ENCODE data around the gene KCNT2.

The KCNT2 gene

DNA sequence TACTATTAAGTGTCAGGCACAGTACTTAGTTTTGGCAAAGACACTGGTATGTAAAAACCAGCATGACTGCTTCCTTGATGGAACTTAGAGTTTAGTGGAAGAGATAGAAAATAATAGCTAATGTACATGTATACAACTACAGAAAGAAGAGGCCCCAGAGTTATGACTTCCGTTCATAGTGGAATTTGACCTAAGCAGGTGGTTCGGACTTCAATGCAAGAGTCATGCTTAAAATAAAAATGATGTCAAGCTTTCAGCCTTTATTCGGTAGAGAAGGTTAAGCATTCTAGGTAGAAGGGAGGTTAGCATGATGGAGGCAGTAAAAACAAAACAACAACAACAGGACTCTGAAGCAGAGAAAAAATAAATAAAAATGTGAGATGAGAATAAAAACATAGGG lies 165.9 kb downstream of the KCNT2 start:
- no peak for DNase-seq

DNA sequence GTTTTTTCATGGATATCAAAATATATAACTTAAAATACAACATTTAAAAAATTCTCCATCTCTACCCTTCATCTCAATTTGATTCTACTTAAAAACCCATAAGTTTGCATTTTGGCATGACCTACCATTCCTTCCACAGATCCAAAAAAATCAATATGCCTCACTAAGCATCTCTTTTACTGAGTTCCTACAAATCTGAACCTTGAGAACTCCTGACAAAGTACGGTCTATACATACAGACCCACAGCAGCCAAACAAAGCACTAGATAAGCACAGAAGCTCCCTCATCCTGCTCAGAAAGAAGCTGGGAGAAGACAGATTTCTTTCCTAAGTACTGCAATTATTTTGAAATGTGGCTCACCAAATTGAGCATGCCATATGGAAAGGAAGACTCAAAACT lies 167.5 kb downstream of the KCNT2 start:
- no peak for DNase-seq

DNA sequence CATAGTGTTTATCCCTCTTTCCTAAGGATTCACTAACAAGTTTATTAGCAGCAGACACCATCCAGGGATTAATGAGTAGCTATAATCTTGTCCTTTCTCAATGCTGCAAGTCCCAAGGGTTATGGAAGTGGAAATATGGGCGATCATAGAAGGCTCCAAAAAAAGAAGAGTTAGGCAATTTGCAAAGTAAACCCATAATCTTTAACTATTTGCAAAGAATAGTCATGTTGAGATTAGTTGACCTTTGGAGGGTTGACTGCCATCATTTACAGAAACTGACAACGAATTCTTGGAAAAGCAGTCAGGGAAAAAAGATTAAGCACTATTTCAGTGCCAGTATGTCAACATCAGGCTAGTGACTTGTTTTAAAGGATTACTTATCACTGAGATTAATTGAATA lies 169.9 kb downstream of the KCNT2 start:
- DNase-seq: no peak

DNA sequence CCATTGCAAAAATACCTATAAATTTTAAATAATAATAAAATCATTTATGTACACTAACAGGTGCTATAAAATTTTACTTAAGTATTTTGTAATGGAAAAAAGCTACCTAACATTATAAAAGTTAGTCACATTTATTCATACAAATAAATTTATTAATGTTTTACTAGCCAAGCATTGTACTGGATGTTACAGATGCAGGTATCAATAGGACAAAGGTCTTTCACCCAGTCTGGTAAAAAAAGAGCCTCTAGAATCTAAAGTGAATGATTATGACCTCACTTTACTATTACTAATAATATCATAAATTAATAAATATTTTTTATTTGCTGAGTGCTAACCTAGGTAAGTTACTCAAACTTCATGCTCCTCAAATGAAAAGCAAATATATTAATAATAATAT lies 170.6 kb downstream of the KCNT2 start:
- DNase-seq: no peak

DNA sequence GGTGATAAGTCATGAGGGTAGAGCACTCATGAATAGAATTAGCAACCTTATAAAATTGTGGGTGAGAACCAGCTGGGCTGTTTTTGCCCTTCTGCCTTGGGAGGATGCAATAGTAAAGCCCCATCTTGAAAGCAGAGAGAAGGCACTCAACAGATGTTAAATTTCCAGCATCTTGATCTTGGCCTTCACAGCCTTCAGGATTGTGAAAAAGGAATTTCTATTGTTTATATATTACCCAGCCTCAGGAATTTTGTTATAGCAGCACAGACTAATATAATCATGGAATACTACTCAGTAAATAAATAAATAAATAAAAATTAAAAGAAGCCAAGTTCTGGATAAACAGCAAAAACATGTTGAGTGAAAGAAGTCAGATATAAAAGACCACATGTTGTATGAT lies 175.2 kb downstream of the KCNT2 start:
- DNase-seq: no peak

DNA sequence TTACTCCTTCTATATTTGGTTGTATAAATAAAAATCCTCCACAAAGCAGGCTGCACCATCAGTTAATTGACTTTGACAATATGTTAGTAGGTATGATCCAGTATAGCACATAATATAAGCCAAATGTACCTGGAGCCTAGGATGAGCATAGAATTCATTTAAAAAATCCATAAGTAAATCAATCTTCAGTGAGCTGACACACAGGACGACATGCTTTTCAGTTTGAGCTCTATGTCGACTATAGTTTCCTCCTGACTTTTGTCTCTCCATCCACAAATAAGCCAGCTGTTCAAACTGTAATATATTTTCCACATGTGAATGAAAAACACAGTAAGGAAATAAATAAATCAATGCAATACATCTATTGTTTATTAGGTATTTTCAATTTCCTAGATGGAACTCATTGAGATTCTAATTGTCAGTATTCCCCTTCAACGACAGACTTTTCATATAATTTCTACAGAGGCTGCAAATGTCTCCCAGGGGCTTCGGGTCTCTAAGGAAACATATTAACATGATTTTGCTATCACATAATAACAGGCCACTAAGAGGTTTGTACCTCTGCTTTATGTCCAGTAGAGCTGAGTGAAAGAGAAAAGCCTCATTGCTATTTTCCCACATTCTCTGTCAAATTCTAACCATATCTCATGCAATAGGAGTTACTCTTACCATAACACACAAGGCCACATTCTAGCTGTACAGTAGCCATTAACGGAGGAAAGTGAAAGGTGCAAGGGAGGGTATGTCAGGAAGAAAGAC lies 180.1 kb downstream of the KCNT2 start:
- no peak for DNase-seq

DNA sequence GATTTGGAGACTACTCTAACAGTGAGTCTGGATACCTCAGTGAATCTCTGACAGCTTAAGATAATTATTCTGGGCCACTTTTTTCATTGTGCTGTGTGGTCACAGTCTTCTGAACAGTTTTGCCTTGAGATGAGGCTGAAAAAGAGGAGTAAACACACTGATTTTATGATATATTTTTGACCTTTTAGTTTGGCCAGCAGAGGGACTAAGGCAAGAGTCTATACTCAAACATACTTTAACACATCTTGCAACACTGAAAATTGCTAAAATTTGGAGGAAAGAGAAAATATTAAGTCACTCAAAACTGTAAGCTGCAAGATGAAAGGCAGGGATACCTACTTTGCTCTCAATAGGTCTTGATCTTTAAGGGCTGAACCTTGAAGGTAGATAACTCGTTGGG lies 182.7 kb downstream of the KCNT2 start:
- no peak for DNase-seq

DNA sequence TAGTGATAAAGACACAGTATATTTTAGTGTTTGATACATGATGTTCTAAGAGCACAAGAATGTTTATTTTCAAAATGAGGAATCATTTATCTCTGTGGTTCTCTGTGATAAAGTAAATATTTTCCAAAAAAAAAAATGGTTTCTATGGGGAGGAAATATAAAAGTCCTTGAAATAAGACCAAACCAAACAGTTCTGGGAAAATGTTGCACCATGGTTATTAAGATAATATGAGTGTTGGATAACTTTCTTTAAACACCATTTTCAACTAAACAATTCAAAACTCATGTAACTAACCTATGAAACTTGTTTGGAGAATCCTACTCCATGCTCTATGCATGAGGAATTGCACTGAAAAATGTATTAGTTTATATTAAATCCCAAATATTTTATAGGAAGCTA lies 184.6 kb downstream of the KCNT2 start:
- DNase-seq: no peak

DNA sequence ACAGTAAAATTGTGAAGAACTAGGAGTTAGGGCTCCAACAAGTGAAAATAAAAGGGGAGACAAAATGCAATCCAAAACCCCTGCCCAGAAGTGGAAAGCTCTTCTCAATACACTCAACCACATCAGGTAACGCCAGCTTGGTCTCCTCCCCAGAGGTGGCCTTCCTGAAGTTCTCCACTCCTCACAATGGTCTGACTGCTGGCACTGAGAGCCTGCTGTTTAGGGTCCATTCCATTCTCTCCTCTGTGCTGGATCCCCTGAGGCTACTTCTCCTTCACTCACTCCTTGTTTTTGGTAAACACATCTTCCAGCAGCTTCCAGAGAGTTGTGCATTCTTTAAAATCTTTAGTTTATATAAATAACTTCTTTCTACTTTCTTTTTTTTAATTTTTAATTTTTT lies 189.5 kb downstream of the KCNT2 start:
- DNase-seq: no peak

DNA sequence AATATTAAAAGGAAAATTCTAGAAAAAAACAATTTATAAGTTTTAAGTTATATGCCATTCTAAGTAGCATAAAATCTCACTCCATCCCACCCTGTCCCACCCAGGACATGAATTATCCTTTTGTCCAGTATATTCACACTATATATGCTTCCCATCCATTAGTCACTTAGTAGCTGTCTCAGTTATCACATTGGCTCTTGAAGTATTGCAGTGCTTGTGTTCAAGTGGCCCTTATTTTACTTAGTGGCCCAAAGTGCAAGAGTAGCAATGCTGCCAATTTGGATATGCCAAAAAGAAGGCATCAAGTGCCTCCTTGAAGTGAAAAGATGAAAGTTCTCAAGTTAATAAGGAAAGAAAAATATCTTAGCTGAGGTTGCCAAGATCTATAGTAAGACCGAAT lies 192.3 kb downstream of the KCNT2 start:
- DNase-seq: no peak

DNA sequence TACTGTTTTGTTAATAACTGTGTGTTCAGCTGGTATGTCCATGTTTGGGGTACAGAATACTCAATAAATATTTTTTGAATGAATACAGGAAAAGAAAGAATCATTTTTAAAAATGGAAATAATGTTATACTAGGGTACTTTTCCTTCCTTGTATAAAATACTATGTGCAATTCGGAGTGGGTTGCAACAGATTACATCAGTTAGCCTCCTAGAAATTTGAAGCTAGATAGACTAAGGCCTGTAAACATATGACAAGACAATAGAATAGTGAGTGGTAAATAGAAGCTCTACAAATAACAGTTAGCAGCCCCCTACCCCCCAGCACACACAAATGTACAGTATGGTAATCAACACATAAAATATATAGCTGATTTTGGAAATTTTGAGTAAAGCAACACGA lies 195.9 kb downstream of the KCNT2 start:
- no peak for DNase-seq

DNA sequence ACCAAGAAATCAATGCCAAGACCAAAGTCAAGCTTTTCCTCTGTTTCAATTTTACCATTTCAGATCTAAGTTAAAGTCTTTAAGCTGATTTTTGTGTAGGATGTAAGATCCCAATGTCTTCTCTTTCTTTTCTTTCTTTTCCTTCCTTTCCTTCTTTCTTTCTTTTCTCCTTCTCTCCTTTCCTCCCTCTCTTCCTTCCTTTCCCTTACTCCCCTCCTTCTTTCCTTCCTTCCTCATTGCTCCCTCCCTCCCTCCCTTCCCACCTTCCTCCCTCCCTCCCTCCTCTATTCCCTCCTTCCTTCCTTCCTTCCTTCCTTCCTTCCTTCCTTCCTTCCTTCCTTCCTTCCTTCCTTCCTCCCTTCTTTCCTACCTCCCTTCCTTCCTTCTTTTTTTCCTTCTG lies 197.5 kb downstream of the KCNT2 start:
- no peak for DNase-seq

DNA sequence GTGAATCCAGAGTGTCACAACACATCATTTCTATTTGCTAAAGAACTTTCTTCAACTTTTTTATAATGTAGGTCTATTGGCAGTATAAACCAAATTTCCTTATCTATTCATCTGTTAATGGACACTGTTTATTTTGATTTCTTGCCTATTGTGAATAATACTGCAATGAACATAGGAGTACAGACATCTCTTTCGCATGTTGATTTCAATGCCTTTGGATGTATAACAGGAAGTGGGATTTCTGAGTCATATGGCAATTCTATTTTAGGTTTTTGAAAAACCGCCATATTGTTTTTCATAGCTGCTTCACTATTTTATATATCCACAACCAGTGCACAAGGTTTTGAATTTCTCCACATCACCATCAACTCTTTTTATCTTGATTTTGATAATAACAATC lies 198.7 kb downstream of the KCNT2 start:
- DNase-seq: no peak

DNA sequence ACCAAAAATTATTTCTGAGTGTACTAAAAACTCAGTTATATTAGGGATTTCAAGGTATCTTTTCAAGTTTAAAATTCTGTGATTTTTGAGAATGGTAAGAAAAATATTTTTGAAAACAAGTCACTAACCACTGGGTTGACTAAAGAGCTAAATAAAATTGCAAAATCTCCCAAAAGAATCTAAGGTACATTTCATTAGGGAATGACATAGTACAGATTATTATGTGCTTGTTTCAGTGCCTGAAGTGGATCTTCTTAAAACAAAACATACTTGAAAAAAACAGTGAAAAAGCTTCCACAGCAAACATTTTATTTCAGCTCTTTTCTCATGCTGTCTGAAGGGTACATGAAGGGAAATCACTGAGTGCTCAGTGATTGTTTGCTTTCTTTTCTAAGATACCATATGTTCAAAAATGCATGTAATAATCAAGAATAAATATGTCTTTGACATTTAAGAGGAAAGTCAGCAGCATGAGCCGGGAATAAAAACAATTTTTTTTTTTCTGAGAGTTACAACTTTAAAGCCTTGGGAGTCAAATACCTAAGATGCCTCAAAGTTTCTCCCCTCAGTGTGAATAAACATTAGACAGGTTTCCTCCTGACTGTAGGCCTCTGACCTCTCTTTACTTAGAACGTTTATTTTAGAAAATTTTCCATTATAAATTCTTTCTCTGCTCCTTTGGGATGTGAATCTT lies 200.7 kb downstream of the KCNT2 start:
- DNase-seq: no peak

DNA sequence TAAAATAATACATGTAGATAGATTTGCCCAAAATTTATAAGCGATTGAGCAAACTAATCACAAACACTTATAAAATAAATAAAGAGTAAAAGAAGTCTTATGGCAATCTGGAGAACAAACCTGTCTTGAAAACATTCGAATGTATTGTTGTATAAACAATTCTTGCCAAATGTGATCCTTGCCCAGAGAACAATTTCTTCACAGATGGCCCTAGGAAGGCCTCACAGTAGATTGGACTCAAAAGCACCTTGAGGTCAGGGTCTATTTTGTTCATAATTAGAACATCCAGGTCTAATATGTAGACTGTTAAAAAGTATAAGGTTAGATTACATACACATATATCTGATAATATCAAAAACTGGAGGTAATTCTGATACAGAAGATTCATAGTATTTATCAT lies 202.4 kb downstream of the KCNT2 start:
- no peak for DNase-seq

DNA sequence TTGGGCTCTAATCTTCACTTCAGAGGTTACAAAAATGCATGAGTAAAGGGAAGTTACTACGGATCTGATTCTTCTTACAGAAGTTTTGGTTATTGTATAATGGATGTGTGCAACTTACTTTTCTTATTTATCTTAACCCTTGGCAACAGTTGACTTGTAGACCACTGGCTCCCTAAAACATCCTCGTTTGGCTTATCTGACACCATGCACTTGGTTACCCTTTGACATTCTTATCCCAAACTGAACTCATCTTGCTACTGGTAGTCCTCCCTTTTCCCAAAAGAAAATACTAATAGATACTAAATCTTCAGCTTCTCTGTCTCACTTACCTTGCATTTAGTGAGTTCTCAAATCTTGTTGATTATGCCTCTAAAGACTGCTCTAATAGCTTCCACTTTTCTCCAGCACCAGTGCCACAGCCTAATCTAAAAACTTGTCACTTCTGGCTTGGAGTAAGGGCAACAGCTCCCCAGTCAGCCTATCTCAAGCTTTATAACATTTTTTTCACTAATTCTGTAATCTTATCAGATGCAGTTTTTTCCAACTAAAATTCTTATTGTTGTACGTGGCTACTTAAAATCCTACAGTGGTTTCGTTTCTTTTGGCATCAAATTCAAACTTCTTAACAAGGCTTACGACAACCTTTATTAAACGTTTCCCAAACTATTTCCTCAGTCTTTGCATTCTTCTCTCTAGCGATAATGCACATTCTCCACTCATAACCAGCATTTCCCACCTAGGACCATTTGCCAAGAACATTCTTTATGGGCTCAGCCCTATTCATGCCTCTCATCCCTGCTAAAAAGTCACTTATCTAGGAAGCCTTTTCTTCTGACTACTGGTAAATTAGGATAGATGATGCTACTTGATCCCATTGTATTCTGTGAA lies 204.2 kb downstream of the KCNT2 start:
- no peak for DNase-seq

DNA sequence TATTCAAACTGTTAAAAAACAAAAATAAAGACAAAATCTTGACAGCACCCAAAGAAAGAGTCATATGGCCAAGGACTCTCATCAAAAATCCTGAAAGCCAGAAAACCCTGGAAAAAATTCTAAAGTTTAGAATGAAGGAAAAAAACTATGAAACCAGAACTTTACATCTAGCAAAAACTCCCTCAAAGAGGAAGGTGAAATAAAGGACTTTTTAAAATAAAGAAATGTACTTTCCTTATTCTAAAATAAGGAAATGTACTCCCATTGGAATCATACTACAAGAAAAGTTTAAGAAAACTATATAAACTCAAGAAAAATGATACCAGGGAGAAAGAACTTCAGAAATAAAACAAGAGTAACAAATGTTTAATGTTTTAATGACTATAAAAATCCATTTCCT lies 206.3 kb downstream of the KCNT2 start:
- DNase-seq: no peak

DNA sequence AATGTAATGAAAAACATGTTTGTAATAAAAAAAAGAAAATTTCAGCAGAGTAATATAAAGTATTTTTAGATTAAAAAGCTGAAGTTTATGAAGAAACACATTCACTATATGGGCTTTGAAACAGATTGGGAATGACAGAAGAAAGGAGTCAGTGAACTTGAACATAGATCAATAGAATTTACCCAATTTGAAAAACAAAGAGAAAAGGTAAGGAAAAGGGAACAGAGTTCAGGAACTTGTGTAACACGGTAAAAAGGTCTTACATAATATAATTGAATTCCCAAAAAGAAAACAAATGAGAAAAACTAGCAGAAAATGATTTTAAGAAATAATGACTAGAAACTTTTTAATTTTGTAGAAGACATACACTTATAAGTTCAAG lies 206.8 kb downstream of the KCNT2 start:
- no peak for DNase-seq

DNA sequence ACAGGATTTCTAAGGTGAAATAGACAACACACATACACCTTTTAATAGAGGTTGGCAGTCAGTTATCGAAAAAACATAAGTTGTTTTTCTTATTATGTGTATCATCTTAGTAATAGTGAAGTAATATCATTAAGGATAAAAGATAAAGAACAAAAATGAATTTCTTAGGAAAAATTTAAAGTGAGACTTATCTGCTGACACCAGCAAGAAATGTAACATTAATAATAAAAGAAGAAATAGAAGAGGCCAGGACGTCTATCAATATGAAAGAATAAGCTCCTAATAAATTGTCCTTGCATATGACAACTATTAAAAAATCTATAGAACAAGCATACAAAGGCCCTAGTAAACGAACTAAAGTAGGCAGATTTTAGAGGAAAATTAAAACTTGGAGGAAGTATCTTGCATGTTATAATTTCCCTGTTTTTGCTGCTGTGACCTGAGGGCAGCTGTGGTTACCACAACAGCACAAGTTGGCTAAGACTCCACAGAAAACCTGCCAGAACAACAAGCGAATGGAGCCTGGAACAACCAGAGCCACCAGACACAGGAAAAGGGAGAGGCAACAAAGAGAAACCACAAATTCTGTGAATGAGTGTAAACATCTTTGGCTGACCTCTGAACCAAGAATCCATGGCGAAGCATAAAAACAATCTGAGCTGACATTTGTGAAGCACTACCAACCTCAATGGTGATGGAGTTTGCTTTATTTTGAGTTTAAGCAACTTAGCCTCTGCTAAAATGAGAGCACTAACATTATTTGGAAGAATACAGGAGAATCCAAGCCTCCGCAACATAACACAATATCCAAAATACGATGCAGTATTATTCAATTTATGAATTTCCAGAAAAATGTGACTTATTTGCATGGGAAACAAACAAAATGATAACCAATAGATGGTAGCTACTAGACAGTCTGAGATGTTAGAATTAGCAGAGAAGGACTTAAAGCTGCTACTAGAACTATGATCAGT lies 207.5 kb downstream of the KCNT2 start:
- DNase-seq: no peak

DNA sequence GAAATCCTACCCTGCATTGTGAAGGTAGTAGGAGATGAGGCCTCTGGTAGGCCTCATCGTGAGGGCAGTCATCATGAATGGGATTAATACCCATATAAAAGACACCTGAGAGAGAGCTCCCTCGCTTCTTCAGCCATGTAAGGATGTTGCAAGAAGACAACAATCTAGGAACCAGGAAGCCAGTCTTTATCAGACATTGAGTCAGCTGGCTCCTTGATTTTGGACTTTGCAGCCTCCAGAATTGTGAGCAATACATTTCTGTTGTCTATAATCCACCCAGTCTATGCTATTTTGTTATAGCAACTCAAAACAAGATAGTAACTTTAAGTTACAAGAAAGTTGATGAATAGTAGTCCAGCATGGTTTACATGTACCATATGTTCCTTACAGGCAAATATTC lies 208.5 kb downstream of the KCNT2 start:
- no peak for DNase-seq

DNA sequence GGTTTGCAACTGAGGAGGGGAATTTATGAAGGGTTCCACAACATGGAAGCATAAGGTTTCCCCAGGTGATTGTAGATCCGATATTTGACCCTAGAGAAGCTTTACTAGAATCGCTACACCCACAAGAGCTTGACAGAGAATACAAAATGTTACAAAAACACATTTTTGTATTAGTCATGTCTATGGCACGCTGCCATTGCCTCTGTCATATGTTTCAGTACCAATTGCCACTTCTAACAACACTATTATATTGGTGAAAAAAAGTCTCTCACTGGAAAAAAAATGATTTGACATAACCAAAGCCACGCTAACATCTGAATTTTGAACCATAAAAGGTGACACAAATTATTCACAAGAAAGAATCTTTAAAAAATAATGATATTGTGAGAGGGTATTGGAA lies 214.5 kb downstream of the KCNT2 start:
- no peak for DNase-seq

DNA sequence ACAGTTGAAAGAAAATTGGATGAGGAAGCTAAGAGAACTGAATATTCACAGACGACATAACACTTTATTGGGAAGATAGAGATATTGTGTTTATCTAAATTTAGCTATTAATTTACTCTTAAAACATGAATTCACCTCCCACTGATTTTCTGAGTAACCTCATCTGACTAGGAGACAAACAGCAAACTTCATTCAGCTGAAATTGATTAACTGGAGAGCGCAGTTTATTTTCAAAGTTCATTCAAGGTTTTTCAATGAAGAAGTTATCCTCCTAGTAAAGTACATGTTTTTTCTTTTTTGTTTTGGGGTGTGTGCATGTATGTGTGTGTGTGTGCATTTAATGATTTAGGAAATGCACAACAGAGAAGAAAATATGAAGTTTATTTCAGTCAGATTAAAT lies 215.0 kb downstream of the KCNT2 start:
- DNase-seq: no peak

DNA sequence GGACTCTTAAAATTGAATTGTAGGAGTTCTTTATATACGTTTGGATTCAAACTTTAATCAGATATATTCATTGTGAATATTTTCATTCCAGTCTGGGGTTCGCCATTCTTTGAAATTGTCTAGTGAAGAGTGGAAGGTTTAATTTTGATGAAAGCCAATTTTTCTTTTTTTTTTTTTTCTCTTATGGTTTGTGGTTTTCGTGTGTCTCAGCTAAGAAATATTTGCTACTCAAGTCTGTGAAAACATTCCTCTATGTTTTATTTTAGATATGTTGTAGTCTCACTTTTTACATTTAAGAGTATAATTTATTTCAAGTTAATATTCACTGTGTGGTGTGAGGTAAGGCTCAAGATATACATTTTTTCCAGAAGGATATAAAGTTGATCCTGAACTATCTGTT lies 220.5 kb downstream of the KCNT2 start:
- DNase-seq: no peak

Measured in activated T-cell treated with anti-CD3 and anti-CD28 coated beads for 4 hours (primary cell).